Esophagus squamous epithelium (tissue), 4 donors: ENCODE data around the gene DCBLD2.

Experiments used
- POLR2A ChIP-seq, 4 donors: fragments of 450-650 bp; IDR thresholded peaks; one replicate each; pipeline ENCODE4 v1.6.1; 2017; ENCODE audit warnings: antibody characterized with exemption in 4 of 4, mild to moderate bottlenecking in 4 of 4, moderate library complexity in 3 of 4
- TF ChIP-seq, protein P1 (sequence below), 6 experiments: fragments of 450-650 bp in 4 of 6; fragments of 200-600 bp in 2 of 6; sonication (generic) in 2 of 6; IDR thresholded peaks; one replicate each; pipeline ENCODE4 v1.5.1; 2016 to 2019; ENCODE audit warnings: antibody characterized with exemption in 6 of 6, mild to moderate bottlenecking in 4 of 6, moderate library complexity in 4 of 6

GRCh38 chr3:98791341-98792325, 109.9 kb downstream of the DCBLD2 start:
- TF ChIP-seq, protein P1, sequence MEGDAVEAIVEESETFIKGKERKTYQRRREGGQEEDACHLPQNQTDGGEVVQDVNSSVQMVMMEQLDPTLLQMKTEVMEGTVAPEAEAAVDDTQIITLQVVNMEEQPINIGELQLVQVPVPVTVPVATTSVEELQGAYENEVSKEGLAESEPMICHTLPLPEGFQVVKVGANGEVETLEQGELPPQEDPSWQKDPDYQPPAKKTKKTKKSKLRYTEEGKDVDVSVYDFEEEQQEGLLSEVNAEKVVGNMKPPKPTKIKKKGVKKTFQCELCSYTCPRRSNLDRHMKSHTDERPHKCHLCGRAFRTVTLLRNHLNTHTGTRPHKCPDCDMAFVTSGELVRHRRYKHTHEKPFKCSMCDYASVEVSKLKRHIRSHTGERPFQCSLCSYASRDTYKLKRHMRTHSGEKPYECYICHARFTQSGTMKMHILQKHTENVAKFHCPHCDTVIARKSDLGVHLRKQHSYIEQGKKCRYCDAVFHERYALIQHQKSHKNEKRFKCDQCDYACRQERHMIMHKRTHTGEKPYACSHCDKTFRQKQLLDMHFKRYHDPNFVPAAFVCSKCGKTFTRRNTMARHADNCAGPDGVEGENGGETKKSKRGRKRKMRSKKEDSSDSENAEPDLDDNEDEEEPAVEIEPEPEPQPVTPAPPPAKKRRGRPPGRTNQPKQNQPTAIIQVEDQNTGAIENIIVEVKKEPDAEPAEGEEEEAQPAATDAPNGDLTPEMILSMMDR (IDR thresholded peaks at IDR 0.05), result no peak
- TF ChIP-seq POLR2A (IDR thresholded peaks at IDR 0.05), result no peak
